Measurements from ENCODE around the gene FAM193A.
"Not testable (repeated sequence)": the region's sequence is repeated elsewhere in the genome, so short reads cannot be mapped to it uniquely, and the experiment has no call there.

FAM193A gene

GRCh38 chr4:2663275-2663674 is 126.8 kb downstream of the FAM193A start:
- TF ChIP-seq CTCF (conservative IDR thresholded peaks at IDR 0.05), result no peak
- peak overlapping the region; percentile 86 for H3K27ac ChIP-seq

GRCh38 chr4:2666722-2667247 is 130.3 kb downstream of the FAM193A start:
- peak overlapping the region; percentile 11; the same call in 1 of the 2 replicates for H3K27ac ChIP-seq

DNA sequence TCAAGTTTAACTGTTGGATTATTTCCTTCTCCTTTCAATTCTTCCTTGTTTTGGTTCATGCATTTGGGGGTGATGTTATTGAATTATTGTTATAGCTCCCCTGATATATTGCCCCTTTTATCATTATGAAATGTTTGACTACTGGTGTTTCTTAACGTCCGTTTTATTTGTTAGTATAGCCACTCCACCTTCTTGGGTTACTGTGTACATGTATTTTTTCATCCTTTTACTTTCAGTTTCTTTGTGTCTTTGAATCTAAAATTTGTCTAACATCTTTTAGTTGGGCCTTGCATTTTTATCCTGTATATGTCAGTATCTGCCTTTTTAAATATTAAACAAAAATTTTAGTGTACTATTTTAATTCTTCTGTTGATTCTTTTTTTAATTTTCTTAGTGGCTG is 131.0 kb downstream of the FAM193A start:
- peak overlapping the region; percentile 11; the same call in 1 of the 2 replicates for H3K27ac ChIP-seq
- TF ChIP-seq CTCF (conservative IDR thresholded peaks at IDR 0.05), result no peak

More at GRCh38 chr4:2666722-2667247, 130.3 kb downstream of the FAM193A start:
- TF ChIP-seq CTCF (conservative IDR thresholded peaks at IDR 0.05), result no peak

DNA sequence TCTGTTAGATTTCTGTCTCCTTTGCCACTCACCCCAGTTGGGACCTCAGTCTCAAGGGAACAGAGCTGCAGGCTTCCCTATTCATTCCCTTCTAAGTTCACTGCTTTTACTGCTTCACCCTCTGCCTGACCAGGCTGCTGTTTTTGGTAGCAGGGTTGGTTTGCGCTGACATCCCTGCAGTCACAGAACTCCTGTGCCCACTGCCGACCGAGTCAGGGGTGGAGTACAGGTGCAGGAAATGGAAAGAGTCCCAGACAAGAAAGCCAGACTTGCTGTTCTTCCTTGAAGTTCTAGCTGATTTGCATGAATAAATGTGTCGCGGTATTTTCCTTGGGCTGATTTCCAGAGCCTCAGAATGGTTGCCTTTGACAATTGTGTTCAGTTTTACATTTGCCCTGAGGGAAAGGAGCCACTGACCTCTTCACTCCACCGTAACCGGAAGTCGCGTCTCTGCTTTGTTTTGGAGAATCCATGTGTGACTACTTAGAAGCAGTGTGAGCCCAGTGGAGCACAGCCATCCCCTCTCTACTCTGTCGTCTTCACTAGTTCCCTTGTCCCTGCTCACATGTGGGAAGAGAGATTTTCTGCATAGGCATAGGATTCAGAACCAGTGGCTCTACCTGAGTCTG is 134.9 kb downstream of the FAM193A start:
- no peak for TF ChIP-seq CTCF (conservative IDR thresholded peaks at IDR 0.05)
- H3K27ac ChIP-seq, result peak overlapping the region; percentile 35

GRCh38 chr4:2672082-2672481 is 135.6 kb downstream of the FAM193A start:
- peak overlapping the region; percentile 35; the same call in 1 of the 2 replicates for H3K27ac ChIP-seq
- no peak for TF ChIP-seq CTCF (conservative IDR thresholded peaks at IDR 0.05)

DNA sequence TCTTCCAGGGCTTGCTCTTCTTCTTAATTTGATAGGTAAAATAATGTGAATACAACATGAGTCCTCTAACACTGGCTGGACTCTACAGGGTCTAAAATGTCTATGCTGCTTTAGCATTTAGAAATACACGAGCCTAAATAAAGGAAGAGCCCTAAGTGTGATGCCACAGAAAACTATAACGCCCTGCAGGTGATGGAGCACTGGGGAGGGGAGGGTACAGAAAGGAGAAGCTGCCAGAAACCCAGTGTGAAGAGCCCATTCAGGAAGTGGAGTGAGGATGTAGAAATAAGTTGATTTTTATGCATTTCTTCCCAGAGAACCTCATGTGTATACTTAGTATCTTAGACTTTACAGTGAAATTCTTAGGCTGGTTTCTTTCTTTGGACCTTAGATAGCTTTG is 136.3 kb downstream of the FAM193A start:
- no peak for TF ChIP-seq CTCF (conservative IDR thresholded peaks at IDR 0.05)
- H3K27ac ChIP-seq, result no peak overlapping the region

- no peak overlapping the region for H3K27ac ChIP-seq
These were observed 136.7 kb downstream of the FAM193A start for GRCh38 chr4:2673157-2673556.

GRCh38 chr4:2679762-2680161 is 143.3 kb downstream of the FAM193A start:
- not testable (repeated sequence) for H3K27ac ChIP-seq

More at GRCh38 chr4:2673157-2673556, 136.7 kb downstream of the FAM193A start:
- TF ChIP-seq CTCF (conservative IDR thresholded peaks at IDR 0.05), result no peak
